Type B pancreatic cell (in vitro differentiated cells): ENCODE data around the gene PGS1. TPM values are rescaled to one million over a fixed set of nuclear protein-coding genes. Genes with fewer than 3 reads are reported as not detected.

ENCODE experiments used
- DNase-seq: peaks from one replicate; pipeline ENCODE4 v3.0.0; 2021; ENCODE audit warnings: mixed read lengths; ENCODE audit not compliant: unreplicated experiment; ENCODE audit errors: extremely low spot score
- H3K27ac Mint-ChIP-seq: 2 replicates; pipeline ENCODE4 v1.8.0; 2021; ENCODE audit warnings: mild to moderate bottlenecking, mixed read lengths
- H3K27me3 Mint-ChIP-seq: 2 replicates; pipeline ENCODE4 v1.8.0; 2021; ENCODE audit warnings: mixed read lengths
- H3K36me3 Mint-ChIP-seq: 2 replicates; pipeline ENCODE4 v1.8.0; 2021; ENCODE audit warnings: mixed read lengths
- H3K4me1 Mint-ChIP-seq: one replicate; pipeline ENCODE4 v1.8.0; 2021; ENCODE audit warnings: mixed read lengths; ENCODE audit not compliant: unreplicated experiment
- H3K4me3 Mint-ChIP-seq: 2 replicates; pipeline ENCODE4 v1.8.0; 2021; ENCODE audit warnings: mild to moderate bottlenecking, mixed read lengths
- H3K9me3 Mint-ChIP-seq: 2 replicates; pipeline ENCODE4 v1.8.0; 2021; ENCODE audit warnings: mixed read lengths
- CTCF ChIP-seq: fragments of 200-600 bp; sonication (generic); conservative IDR thresholded peaks from 2 replicates; pipeline ENCODE4 v1.5.0; 2021; ENCODE audit warnings: antibody characterized with exemption, mild to moderate bottlenecking
- total RNA-seq: library from RNA; stranded (reverse); gene quantifications from 2 replicates; pipeline ENCODE4 v1.2.1, GENCODE V29; 2021; ENCODE audit warnings: low replicate concordance

Gene PGS1
- total RNA-seq, 1 donor from 2014 or later: 54.8 TPM

GRCh38 chr17:78393575-78393974, 15.1 kb downstream of the PGS1 start:
- no peak for DNase-seq
- Mint-ChIP-seq H3K36me3 (peaks cover 12% of the 10 kb centered on the region), H3K27ac (peak overlapping the region; percentile 94), H3K27me3 (no peaks in the 10 kb centered on the region), H3K9me3 (no peaks in the 10 kb centered on the region), H3K4me1 (peaks cover 21% of the 10 kb centered on the region), H3K4me3 (peak overlapping the region; percentile 44)
- no peak for TF ChIP-seq CTCF

- peaks cover 19% of the 10 kb centered on the region for H3K4me1 Mint-ChIP-seq
- TF ChIP-seq CTCF: no peak
- DNase-seq: no peak
- no peaks in the 10 kb centered on the region for H3K27me3 Mint-ChIP-seq
- H3K36me3 Mint-ChIP-seq: peaks cover 11% of the 10 kb centered on the region
- peak overlapping the region; percentile 25 for H3K27ac Mint-ChIP-seq
- H3K9me3 Mint-ChIP-seq: no peaks in the 10 kb centered on the region
- peak overlapping the region; percentile 55 for H3K4me3 Mint-ChIP-seq
Measured at GRCh38 chr17:78394209-78394608, 15.8 kb downstream of the PGS1 start.

DNA sequence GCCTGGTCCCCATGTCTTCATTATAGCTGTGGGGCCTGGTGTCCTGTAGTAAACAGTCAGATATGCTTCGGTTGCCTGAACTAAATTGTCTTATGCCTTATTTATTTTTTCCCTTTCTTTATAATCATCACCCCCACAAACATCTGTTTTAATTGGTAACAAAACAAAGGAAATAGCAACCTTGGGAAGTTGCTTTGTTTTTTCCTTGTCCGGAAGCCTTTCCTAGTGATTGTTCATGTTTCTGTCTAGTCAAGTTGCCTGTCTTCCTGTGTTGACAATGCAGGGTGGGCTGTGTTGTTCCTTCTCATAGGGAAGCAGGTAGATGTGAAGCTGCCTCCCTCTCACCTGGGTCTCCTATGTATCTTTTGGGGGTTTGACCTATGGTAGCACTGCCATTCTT, 16.7 kb downstream of the PGS1 start:
- no peaks in the 10 kb centered on the region for H3K27me3 Mint-ChIP-seq
- H3K4me3 Mint-ChIP-seq: no peak overlapping the region
- H3K4me1 Mint-ChIP-seq: peaks cover 16% of the 10 kb centered on the region
- H3K27ac Mint-ChIP-seq: peak overlapping the region; percentile 69
- H3K9me3 Mint-ChIP-seq: no peaks in the 10 kb centered on the region
- no peak for TF ChIP-seq CTCF
- DNase-seq: no peak
- H3K36me3 Mint-ChIP-seq: peaks cover 14% of the 10 kb centered on the region

GRCh38 chr17:78396441-78397337, 18.2 kb downstream of the PGS1 start:
- Mint-ChIP-seq H3K4me1 (peaks cover 10% of the 10 kb centered on the region), H3K9me3 (no peaks in the 10 kb centered on the region), H3K27ac (no peak overlapping the region), H3K36me3 (peaks cover 19% of the 10 kb centered on the region), H3K27me3 (no peaks in the 10 kb centered on the region), H3K4me3 (no peak overlapping the region)
- TF ChIP-seq CTCF: no peak
- DNase-seq: no peak

- peaks cover 6% of the 10 kb centered on the region for H3K4me1 Mint-ChIP-seq
- no peak for DNase-seq
- no peak overlapping the region for H3K27ac Mint-ChIP-seq
- H3K9me3 Mint-ChIP-seq: no peaks in the 10 kb centered on the region
- no peak for TF ChIP-seq CTCF
- no peaks in the 10 kb centered on the region for H3K27me3 Mint-ChIP-seq
- H3K4me3 Mint-ChIP-seq: no peak overlapping the region
- peaks cover 24% of the 10 kb centered on the region for H3K36me3 Mint-ChIP-seq
Measured at GRCh38 chr17:78397681-78398101, 19.2 kb downstream of the PGS1 start.
